Placental pericyte (primary cell): Measurements from ENCODE around the gene LCK. TPM values are rescaled to one million over a fixed set of nuclear protein-coding genes. Genes with fewer than 3 reads are reported as not detected.

Experiments used
- small RNA-seq: library from RNA; depleted of rRNA; stranded (forward); fragments of <200 nt; gene quantifications from one replicate; pipeline ENCODE3, GENCODE V24; 2012; ENCODE audit warnings: low replicate concordance
- total RNA-seq: library from RNA; depleted of rRNA; stranded (reverse); fragments of >200 nt; gene quantifications from 2 replicates; pipeline ENCODE4 v1.2.3, GENCODE V29; 2012

The LCK gene
- not detected in 2 replicates for total RNA-seq

GRCh38 chr1:32250893-32251716, at the start of gene LCK:
Gene LCK (plus strand): TSS chr1:32251265. CDS start chr1:32274330, 23,065 bp downstream.

GRCh38 chr1:32205401-32206370, 45.4 kb upstream of the LCK start, which contains the start of gene IQCC:
Gene IQCC (plus strand): TSS chr1:32205671. CDS start chr1:32205682, 11 bp downstream.

GRCh38 chr1:32208891-32209328, 42.2 kb upstream of the LCK start, which contains the start of gene DCDC2B:
Gene DCDC2B (plus strand): TSS chr1:32209089. CDS start chr1:32209094, 5 bp downstream.

GRCh38 chr1:32221980-32222755, 28.9 kb upstream of the LCK start, which contains the start of the genes EIF3I and TMEM234:
Gene EIF3I (plus strand): TSS chr1:32222407. CDS start chr1:32222442, 35 bp downstream.
Gene TMEM234 (minus strand): TSS chr1:32222353. CDS start chr1:32222322, 31 bp downstream.

GRCh38 chr1:32246888-32247273, 4.2 kb upstream of the LCK start, which contains the start of gene FAM167B:
Gene FAM167B (plus strand): TSS chr1:32247222. CDS start chr1:32247422, 200 bp downstream.

GRCh38 chr1:32291708-32292538, 40.9 kb downstream of the LCK start, which contains the start of gene HDAC1:
Gene HDAC1 (plus strand): TSS chr1:32292083. CDS start chr1:32292170, 87 bp downstream.

Small RNAs within 50 kb of the gene (small RNA-seq; reads per million reads assigned to genes)
- gene RF00017 (not detected), gene RF00019 (not detected)

Other genes with a start within 250 kb of the LCK start
- gene KHDRBS1, start 237.4 kb upstream of the LCK start, total RNA-seq: 49.0 and 61.4 TPM in 2 replicates
- gene TMEM39B, start 178.3 kb upstream of the LCK start, total RNA-seq: 9.6 and 11.6 TPM in 2 replicates
- gene KPNA6, start 143.2 kb upstream of the LCK start, total RNA-seq: 49.9 and 101 TPM in 2 replicates
- gene TXLNA, start 71.6 kb upstream of the LCK start, total RNA-seq: 85.6 and 106 TPM in 2 replicates
- gene CCDC28B, start 50.7 kb upstream of the LCK start, total RNA-seq: 5.0 and 11.7 TPM in 2 replicates
- 1.1 and 2.1 TPM in 2 replicates for gene IQCC, start 45.6 kb upstream of the LCK start, total RNA-seq
- not detected in 2 replicates for gene DCDC2B, start 42.2 kb upstream of the LCK start, total RNA-seq
- 21.9 and 26.5 TPM in 2 replicates for gene TMEM234, start 28.9 kb upstream of the LCK start, total RNA-seq
- gene EIF3I, start 28.9 kb upstream of the LCK start, total RNA-seq: 333 and 358 TPM in 2 replicates
- 0.88 and 1.0 TPM in 2 replicates for gene FAM167B, start 4.0 kb upstream of the LCK start, total RNA-seq
- 67.8 and 89.0 TPM in 2 replicates for gene HDAC1, start 40.8 kb downstream of the LCK start, total RNA-seq
- gene MARCKSL1, start 85.0 kb downstream of the LCK start, total RNA-seq: 18.2 and 33.5 TPM in 2 replicates
- 1.7 and 1.8 TPM in 2 replicates for gene FAM229A, start 111.2 kb downstream of the LCK start, total RNA-seq
- 0.57 and 1.3 TPM in 2 replicates for gene TSSK3, start 111.3 kb downstream of the LCK start, total RNA-seq
- gene BSDC1, start 143.2 kb downstream of the LCK start, total RNA-seq: 75.7 and 110 TPM in 2 replicates
- not detected in 2 replicates for gene ZBTB8B, start 213.8 kb downstream of the LCK start, total RNA-seq